ENCODE results near the gene TMEM183A. TPM values are rescaled to one million over a fixed set of nuclear protein-coding genes. Genes with fewer than 3 reads are reported as not detected.

Gene TMEM183A
- total RNA-seq (10 to 100 TPM; 20.0 to 34.8 (median 29.9) TPM), polyA plus RNA-seq (10 to 100 TPM in 1 of 2 donors, 1 to 10 TPM in 1; 9.5 to 45.7 TPM)
- long read RNA-seq, donor 1, transcript TMEM183A-201 (8 exons, 3,019 nt), result major isoform, 24 of 49 reads
- long read RNA-seq, donor 1, partial matches to known transcripts, result 4 of 49 reads
- long read RNA-seq, donor 1, other reads (novel, unspliced or antisense), result 21 of 49 reads
- long read RNA-seq, donor 2, transcript TMEM183A-201 (8 exons, 3,019 nt), result major isoform, 178 of 298 reads
- long read RNA-seq, donor 2, partial matches to known transcripts, result 7 of 298 reads
- long read RNA-seq, donor 2, other reads (novel, unspliced or antisense), result 113 of 298 reads
- long read RNA-seq, donor 3, transcript TMEM183A-201 (8 exons, 3,019 nt), result major isoform, 40 of 76 reads
- long read RNA-seq, donor 3, partial matches to known transcripts, result 11 of 76 reads
- long read RNA-seq, donor 3, other reads (novel, unspliced or antisense), result 25 of 76 reads

- H3K36me3 ChIP-seq, result peaks cover 0 to 37% (median 33%) of the 10 kb centered on the region in 9 donors
- peaks cover 0 to 4% (median 0%) of the 10 kb centered on the region in 12 donors for H3K9me3 ChIP-seq
- intact Hi-C loops (cut with DNase I), result loop anchor here in 3 of 10 donors (2.0 to 5.0 kb wide), 3 partner anchors 20 to 80 kb away; partner anchors contain the start of genes CYB5R1 (in 1 of the 3), KLHL12 (in 1 of the 3) and PPFIA4 (in 1 of the 3)
- peak within 1 kb of the TSS; percentile 52 to 94 (median 91) for H3K27ac ChIP-seq
- ATAC-seq (peak; percentile 98 to 99 (median 98)), DNase-seq (peak; percentile 97 to 98 (median 97))
- H3K4me3 ChIP-seq, result peak within 1 kb of the TSS; percentile 63 to 97 (median 84)
- TF ChIP-seq CTCF (IDR thresholded peaks at IDR 0.05) (no peak), POLR2A (IDR thresholded peaks at IDR 0.05) (peak; percentile 80 to 96)
- H3K27me3 ChIP-seq, result no peaks in the 10 kb centered on the region
- WGBS, 4 donors, result 0 to 1% (median 0%) methylated on average over 61 to 78 of the region's 78 CpGs
- peaks cover 0 to 32% (median 15%) of the 10 kb centered on the region in 12 donors for H3K4me1 ChIP-seq
Measured at GRCh38 chr1:203006948-203007871, at the start of gene TMEM183A. Gene TMEM183A, plus strand, starts transcription at chr1:203007374. Its CDS starts 92 bp downstream, at chr1:203007466.

DNA sequence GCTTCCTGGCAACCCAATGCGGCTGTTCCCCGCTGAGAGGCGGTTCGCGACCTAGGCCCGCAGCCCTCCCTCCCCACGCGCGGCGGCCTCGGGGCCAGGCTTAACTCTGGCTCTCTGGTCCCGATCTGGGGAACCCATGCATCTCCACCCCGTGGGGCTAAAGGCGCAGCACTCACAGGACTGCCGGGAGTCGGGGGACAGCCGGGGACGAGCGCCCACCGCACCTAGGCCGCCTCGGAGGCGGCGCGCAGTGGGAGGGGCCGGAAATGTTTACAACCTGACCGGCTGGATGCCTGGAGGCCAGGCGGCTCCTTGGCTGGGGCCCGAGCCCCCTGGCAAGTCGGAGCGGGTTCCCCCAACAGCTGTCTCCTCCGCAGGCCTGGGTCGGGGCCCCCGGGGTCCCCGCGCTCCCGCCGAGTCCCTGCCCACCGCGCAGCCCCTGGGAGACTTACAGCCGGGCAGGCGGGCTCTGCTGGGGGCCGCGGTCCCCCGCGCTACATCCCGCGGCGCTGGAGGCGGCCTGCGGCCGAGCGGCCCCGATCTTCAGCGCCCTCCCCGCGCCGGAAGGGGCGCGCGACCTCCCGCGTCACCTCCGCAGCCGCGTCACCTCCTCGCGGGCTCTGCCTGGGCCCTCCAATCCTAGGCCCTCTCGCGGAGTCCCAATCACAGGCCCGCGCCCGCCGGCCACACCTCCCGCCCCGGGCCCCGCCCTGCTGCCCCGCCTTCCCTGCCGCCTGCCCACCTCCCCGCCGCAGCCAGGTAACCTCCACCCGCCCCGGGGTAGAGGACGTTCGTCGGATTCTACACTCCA, 49.2 kb upstream of the TMEM183A start, which contains the start of gene ADIPOR1:
ADIPOR1 (minus strand) TSS at position 580 of the 811 bp plus-strand sequence. CDS start 7,242 bp downstream, outside the sequence.
- DNase-seq (peak; percentile 92 to 96 (median 94)), ATAC-seq (peak; percentile 97 to 99 (median 98))
- Histone ChIP-seq H3K27me3 (no peaks in the 10 kb centered on the region), H3K9me3 (no peaks in the 10 kb centered on the region), H3K4me3 (peak within 1 kb of the TSS; percentile 92 to 100 (median 98)), H3K4me1 (peaks cover 2 to 64% (median 45%) of the 10 kb centered on the region in 12 donors), H3K36me3 (peaks cover 0 to 25% (median 19%) of the 10 kb centered on the region in 9 donors), H3K27ac (peak within 1 kb of the TSS; percentile 65 to 99 (median 96))
- TF ChIP-seq POLR2A (IDR thresholded peaks at IDR 0.05), result peak; percentile 92 to 95
- TF ChIP-seq CTCF (IDR thresholded peaks at IDR 0.05), result peak in 6 of 12 donors; percentile 10 to 44 (median 35)
- WGBS, 4 donors, result 1% methylated on average over 28 to 86 of the region's 86 CpGs
- intact Hi-C loops (cut with DNase I), result loop anchor here in 2 of 10 donors (1.0 to 5.0 kb wide), 2 partner anchors 31 to 146 kb away; partner anchors contain the start of genes KLHL12 (in 1 of the 2) and PCAT6 (in 1 of the 2)

DNA sequence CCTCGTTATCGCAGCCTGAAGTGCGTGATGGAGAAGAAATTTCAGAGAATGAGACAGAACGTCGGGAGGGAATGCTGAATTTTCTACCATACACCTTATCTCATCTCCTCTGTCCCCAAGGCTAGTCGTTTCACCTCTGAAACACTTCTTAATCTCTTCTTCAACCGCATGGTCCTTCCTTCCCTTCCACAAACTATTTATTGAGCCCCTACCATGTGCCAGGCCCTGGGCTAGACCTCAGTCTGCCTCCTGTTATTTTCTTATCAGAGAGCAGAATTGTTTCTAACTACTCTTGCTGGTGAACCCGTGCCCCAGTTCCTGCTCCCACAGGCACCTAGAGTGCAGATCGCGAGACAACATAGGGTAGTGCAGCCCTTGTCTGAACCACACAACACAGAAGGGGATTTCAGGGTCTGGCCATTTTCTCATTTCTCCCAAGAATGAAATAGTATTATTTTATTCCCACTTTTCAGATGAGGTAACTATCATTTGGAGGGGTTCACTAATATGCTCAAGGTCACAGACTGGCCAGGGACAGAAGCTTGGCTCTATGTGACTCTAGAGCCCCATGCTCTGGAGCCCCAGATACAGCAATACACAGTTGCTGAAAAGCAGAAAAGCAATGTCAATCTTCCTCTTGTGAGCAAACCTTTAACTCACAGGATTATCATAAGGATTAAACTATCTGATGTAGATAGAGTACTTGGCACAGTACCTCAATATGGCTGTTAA, 48.5 kb upstream of the TMEM183A start:
- WGBS, 4 donors, result 1 to 2% (median 2%) methylated on average over 10 of the region's 10 CpGs
- TF ChIP-seq POLR2A (IDR thresholded peaks at IDR 0.05) (no peak), CTCF (IDR thresholded peaks at IDR 0.05) (no peak)
- Histone ChIP-seq H3K27me3 (no peaks in the 10 kb centered on the region), H3K4me3 (peak overlapping the region; percentile 92 to 100 (median 98)), H3K27ac (peak overlapping the region; percentile 34 to 99 (median 94)), H3K36me3 (peaks cover 0 to 32% (median 27%) of the 10 kb centered on the region in 9 donors), H3K9me3 (no peaks in the 10 kb centered on the region), H3K4me1 (peaks cover 2 to 66% (median 44%) of the 10 kb centered on the region in 12 donors)
- intact Hi-C loops (cut with DNase I), result loop anchor here in 2 of 10 donors (1.0 to 5.0 kb wide), 2 partner anchors 31 to 146 kb away; partner anchors contain the start of genes KLHL12 (in 1 of the 2) and PCAT6 (in 1 of the 2)
- ATAC-seq, result peak in 2 of 4 donors; percentile 5 to 8
- DNase-seq, result no peak
